ENCODE results near the gene TENM3. TPM values are rescaled to one million over a fixed set of nuclear protein-coding genes. Genes with fewer than 3 reads are reported as not detected.

TENM3 gene
- total RNA-seq, 1 donor from 2014 or later, result not detected

DNA sequence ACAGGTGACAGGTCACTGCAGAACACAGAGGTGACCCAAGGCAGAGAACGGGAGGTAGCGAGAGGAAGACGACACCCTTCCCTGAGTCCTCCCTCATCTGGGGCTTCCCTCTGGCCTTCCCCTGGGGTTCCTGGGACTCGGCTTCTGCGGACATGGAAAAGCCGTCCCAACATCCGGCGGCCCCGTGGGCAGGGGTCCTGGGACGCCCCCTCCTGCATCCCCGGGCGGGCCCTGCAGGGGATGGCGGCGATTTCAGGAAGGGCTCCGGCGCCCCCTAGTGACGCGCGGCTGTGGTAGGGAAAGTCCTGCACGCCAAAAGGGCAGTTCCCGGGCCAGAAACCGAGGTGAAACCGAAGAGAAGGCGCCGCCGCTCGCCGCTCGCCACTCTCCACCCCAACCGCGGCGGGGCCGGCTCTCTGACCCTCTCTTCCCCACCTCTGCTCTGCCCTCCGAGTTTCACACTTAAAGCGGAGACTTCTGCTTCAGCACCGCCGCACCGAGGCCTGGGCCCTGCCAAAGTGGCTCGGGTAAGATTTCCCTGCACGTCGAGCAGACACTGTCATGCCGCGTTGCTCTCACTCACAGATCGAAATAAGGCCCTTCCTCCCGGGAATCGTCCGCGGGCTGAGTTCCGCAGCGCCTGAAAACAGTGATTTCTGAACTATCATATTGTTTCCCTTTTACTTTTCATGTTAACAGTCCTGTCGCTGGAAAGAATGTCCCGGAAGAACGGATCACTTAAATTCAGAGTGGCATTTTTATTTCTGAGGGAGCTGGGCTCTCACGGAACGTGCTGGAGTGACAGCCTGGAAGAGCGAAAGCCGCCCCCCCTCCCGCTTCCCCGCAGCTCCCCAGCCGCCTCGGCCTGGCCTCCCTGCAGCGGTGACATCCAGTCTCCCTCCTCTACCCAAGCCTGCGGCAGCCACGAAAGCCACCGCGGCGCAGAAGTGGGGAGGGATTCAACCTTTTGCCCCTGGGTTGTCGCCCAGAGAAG, 563.4 kb downstream of the TENM3 start:
- DNase-seq (peak; percentile 29), ATAC-seq (ENCODE audit: low read depth) (peak; percentile 31)
- intact Hi-C loops (cut with micrococcal nuclease), result loop anchor here (1.0 to 2.0 kb wide), 2 partner anchors 118 to 328 kb away; no protein-coding TSS in a partner anchor
- H3K27ac Mint-ChIP-seq, result no peak overlapping the region
- no peaks in the 10 kb centered on the region for H3K36me3 Mint-ChIP-seq (ENCODE audit: low read depth)
- H3K4me3 Mint-ChIP-seq, result peak overlapping the region; percentile 81
- H3K9me3 Mint-ChIP-seq, result no peaks in the 10 kb centered on the region
- POLR2A ChIA-PET, result interaction anchor here (0.6 kb wide), 1 partner anchor 120 kb away, joined by 4 read pairs; no protein-coding TSS in a partner anchor
- CTCF ChIA-PET, result no interaction called here
- H3K27me3 Mint-ChIP-seq, result peaks cover 15% of the 10 kb centered on the region
- TF ChIP-seq, protein P1, sequence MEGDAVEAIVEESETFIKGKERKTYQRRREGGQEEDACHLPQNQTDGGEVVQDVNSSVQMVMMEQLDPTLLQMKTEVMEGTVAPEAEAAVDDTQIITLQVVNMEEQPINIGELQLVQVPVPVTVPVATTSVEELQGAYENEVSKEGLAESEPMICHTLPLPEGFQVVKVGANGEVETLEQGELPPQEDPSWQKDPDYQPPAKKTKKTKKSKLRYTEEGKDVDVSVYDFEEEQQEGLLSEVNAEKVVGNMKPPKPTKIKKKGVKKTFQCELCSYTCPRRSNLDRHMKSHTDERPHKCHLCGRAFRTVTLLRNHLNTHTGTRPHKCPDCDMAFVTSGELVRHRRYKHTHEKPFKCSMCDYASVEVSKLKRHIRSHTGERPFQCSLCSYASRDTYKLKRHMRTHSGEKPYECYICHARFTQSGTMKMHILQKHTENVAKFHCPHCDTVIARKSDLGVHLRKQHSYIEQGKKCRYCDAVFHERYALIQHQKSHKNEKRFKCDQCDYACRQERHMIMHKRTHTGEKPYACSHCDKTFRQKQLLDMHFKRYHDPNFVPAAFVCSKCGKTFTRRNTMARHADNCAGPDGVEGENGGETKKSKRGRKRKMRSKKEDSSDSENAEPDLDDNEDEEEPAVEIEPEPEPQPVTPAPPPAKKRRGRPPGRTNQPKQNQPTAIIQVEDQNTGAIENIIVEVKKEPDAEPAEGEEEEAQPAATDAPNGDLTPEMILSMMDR (IDR thresholded peaks at IDR 0.05), result no peak
- H3K4me1 Mint-ChIP-seq, result peaks cover 19% of the 10 kb centered on the region

GRCh38 chr4:182807346-182807745, 564.1 kb downstream of the TENM3 start:
- ChIA-PET CTCF (no interaction called here), POLR2A (no interaction called here)
- no peak overlapping the region for H3K27ac Mint-ChIP-seq
- H3K9me3 Mint-ChIP-seq, result peaks cover 6% of the 10 kb centered on the region
- DNase-seq, result no peak
- ATAC-seq (ENCODE audit: low read depth), result no peak
- H3K36me3 Mint-ChIP-seq (ENCODE audit: low read depth), result no peaks in the 10 kb centered on the region
- H3K27me3 Mint-ChIP-seq, result peaks cover 15% of the 10 kb centered on the region
- peaks cover 19% of the 10 kb centered on the region for H3K4me1 Mint-ChIP-seq
- TF ChIP-seq, protein P1 (IDR thresholded peaks at IDR 0.05), result no peak
- no peak overlapping the region for H3K4me3 Mint-ChIP-seq
- intact Hi-C loops (cut with micrococcal nuclease), result loop anchor here (2.0 kb wide), 1 partner anchor 117 kb away; no protein-coding TSS in a partner anchor

- TF ChIP-seq, protein P1 (IDR thresholded peaks at IDR 0.05), result no peak
- ChIA-PET POLR2A (no interaction called here), CTCF (no interaction called here)
- Mint-ChIP-seq H3K27ac (no peak overlapping the region), H3K4me3 (no peak overlapping the region), H3K4me1 (peaks cover 19% of the 10 kb centered on the region), H3K36me3 (ENCODE audit: low read depth) (no peaks in the 10 kb centered on the region), H3K27me3 (peaks cover 15% of the 10 kb centered on the region), H3K9me3 (peaks cover 6% of the 10 kb centered on the region)
- ATAC-seq (ENCODE audit: low read depth), result no peak
- intact Hi-C loops (cut with micrococcal nuclease), result loop anchor here (2.0 kb wide), 1 partner anchor 117 kb away; no protein-coding TSS in a partner anchor
- DNase-seq, result no peak
These were observed 564.8 kb downstream of the TENM3 start for GRCh38 chr4:182807767-182808548.

- Mint-ChIP-seq H3K4me3 (no peak overlapping the region), H3K9me3 (peaks cover 6% of the 10 kb centered on the region), H3K36me3 (ENCODE audit: low read depth) (no peaks in the 10 kb centered on the region), H3K27ac (no peak overlapping the region), H3K4me1 (peaks cover 19% of the 10 kb centered on the region), H3K27me3 (peaks cover 15% of the 10 kb centered on the region)
- ChIA-PET POLR2A (no interaction called here), CTCF (interaction anchor here (0.8 kb wide), 1 partner anchor 116 kb away, joined by 3 read pairs; no protein-coding TSS in a partner anchor)
- peak; percentile 60 for ATAC-seq (ENCODE audit: low read depth)
- TF ChIP-seq, protein P1 (IDR thresholded peaks at IDR 0.05), result no peak
- intact Hi-C loops (cut with micrococcal nuclease), result no loop called here
- no peak for DNase-seq
These were observed 565.6 kb downstream of the TENM3 start for GRCh38 chr4:182808673-182809416.
